ENCODE results near the gene HDHD3.
"Not testable (repeated sequence)": the region's sequence is repeated elsewhere in the genome, so short reads cannot be mapped to it uniquely, and the experiment has no call there.

Gene HDHD3

DNA sequence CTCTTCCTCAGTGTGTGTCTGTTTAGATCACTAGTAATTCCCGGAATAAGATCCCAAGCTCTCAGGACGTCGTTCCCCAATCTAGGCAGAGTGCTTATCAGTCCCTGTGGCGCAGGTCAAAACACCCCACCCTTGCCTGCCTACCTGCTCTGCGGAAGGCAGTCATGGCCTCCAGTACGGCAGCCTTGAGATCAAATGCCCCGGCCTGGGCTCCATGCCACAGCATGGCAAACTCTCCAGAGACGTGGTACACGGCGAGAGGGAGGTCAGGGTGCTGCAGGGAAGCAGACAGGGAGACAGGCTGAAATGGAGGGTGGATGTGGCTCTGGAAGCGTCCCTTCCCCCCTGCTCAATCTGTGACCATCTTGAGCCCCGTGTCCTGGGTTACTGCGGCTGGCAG lies 12.0 kb upstream of the HDHD3 start:
- DNase-seq = no peak

DNA sequence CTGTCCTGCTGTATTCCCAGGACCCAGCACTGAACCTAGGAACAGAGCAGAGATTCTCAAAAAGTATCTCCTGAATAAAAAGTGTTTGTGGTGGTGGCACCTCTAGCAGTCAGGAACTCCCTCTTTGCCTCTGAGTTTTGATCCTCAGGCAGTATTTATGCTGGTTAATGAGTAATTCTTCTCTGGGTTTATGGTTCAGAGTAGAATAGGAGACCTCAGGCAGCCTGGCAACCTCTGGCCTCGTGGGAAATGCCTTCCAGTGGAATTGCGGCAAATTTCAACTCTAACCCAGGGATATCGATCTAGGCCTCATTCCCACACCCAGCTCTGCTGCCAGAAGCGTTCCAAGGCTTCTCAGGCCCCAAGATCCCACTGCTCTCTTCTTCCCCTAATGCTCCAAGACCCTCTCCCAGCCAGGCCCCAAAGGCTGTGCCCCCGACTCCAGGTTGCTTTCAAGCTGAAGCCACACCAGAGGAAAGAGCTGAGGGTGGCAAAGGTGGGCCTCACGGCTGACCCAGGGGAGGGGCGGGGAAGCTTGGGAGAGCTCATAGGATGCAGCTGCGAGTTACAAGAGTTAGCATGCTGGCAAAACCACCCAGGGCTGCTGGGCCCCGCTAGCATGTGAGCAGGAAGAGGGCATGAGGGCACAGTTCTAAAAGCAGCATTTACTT lies 10.9 kb upstream of the HDHD3 start:
- DNase-seq = no peak

- DNase-seq = no peak
Measured at GRCh38 chr9:113386571-113387393, 10.0 kb upstream of the HDHD3 start.

DNA sequence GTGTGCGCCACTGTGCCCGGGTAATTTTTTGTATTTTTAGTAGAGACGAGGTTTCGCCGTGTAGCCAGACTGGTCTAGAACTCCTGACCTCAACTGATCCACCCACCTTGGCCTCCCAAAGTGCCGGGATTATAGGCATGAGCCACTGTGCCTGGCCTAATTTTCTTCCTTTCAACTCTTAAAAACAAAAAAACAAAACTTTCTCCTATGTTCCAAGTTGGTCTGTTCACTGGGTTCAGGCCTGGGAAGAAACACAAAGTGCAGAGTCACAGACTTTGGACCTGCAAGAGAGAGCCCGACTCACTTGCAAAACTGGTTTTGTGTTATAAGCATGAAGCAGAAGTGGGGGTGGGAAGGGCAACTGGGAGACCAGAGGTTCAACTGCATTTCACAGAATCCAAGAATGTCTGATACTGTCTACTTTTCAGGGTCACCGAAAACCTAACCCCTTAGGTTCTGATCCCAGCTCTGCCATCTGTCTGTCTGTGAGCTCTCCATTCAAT lies 5.2 kb upstream of the HDHD3 start:
- DNase-seq = no peak

GRCh38 chr9:113381441-113381840 lies 4.7 kb upstream of the HDHD3 start:
- not testable (repeated sequence) for DNase-seq

DNA sequence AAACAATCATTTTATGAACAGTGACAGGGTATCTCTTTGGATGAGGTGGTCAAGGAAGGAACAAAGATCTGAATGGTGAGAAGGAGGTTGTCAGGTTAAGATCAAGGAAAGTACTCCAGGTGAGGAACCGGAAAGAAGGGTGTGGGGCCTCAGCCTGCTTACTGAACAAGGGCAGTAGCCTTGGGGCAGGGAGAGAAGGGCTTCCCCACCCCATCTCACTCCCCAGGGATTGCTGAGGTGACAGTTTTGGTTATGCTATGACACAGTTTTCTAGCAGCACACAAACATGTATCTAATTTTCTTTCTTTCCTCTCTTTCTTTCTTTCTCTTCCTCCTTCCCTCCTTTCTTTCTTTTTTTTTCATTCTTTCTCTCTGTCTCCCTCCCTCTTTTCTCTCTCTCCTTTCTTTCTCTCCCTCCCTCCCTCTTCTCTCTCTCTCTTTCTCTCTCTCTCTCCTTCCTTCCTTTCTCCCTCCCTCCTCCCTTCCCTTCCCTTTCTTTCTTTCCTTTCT lies 4.1 kb upstream of the HDHD3 start:
- no peak for DNase-seq

- DNase-seq = not testable (repeated sequence)
Measured at GRCh38 chr9:113379829-113380210, 3.0 kb upstream of the HDHD3 start.

DNA sequence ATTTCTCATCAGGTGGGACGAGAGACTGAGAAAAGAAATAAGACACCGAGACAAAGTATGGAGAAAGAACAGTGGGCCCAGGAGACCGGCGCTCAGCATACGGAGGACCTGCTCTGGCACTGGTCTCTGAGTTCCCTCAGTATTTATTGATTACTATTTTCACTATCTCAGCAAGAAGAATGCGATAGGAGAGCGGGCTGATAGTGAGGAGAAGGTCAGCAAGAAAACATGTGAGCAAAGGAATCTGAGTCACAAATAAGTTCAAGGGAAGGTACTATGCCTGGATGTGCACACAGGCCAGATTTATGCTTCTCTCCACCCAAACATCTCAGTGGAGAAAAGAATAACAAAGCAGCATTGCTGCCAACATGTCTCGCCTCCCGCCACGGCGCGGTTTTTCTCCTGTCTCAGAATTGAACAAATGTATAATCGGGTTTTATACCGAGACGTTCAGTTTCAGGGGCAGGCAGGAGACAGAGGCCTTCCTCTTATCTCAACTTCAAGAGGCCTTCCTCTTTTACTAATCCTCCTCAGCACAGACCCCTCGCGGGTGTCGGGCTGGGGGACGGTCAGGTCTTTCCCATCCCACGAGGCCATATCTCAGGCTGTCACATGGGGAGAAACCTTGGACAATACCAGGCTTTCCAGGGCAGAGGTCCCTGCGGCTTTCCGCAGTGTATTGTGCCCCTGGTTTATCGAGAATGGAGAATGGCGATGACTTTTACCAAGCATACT lies 2.5 kb upstream of the HDHD3 start:
- not testable (repeated sequence) for DNase-seq

GRCh38 chr9:113375057-113376023 lies 1.4 kb downstream of the HDHD3 start:
- DNase-seq = peak; percentile 21

GRCh38 chr9:113373676-113374392 lies 3.0 kb downstream of the HDHD3 start:
- no peak for DNase-seq

- DNase-seq = no peak
Measured at GRCh38 chr9:113373256-113373655, 3.5 kb downstream of the HDHD3 start.

DNA sequence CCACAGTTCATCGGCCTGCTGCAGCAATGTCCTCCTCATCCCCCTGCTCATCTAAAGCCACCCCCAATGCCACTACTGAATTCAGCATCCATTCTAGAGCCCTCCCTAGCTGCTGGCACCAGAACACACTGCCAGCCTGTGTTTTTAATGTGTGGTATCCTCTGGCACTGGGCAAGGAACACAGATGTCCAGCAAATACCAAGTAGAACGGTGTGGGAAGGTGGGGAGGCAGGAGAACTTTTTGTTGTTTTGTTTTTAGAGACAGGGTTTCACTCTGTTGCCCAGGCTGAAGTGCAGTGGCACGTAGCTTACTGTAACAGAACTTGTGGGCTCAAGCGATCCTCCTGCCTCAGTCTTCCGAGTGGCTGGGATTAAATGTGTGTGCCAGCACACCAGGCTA lies 4.7 kb downstream of the HDHD3 start:
- no peak for DNase-seq

DNA sequence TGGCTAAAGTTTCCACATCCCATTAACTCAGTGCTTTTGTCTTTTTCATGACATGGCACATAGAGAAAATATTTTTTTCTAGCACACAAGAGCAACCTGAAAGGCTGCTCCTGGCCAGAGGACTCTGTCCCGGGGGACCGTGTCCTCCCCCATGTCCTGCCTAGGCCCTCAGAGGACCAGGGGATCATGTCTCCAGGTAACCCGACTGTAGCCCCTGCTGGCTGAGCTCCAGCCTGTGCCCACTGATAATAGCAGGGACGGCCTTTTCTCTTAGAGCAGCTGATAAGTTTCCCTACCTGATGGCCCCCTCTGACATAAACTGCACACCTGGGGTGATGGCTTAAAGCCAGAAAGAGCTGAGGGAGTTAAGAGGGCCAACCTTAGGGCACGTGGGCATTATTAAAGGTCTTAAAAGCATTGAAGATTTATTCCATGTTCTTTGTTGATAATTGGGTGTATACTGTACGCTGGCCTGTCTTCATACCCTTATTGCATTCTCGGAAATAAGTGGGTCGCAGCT lies 5.9 kb downstream of the HDHD3 start:
- DNase-seq = no peak

- DNase-seq = no peak
Measured at GRCh38 chr9:113369855-113370140, 7.0 kb downstream of the HDHD3 start.

DNA sequence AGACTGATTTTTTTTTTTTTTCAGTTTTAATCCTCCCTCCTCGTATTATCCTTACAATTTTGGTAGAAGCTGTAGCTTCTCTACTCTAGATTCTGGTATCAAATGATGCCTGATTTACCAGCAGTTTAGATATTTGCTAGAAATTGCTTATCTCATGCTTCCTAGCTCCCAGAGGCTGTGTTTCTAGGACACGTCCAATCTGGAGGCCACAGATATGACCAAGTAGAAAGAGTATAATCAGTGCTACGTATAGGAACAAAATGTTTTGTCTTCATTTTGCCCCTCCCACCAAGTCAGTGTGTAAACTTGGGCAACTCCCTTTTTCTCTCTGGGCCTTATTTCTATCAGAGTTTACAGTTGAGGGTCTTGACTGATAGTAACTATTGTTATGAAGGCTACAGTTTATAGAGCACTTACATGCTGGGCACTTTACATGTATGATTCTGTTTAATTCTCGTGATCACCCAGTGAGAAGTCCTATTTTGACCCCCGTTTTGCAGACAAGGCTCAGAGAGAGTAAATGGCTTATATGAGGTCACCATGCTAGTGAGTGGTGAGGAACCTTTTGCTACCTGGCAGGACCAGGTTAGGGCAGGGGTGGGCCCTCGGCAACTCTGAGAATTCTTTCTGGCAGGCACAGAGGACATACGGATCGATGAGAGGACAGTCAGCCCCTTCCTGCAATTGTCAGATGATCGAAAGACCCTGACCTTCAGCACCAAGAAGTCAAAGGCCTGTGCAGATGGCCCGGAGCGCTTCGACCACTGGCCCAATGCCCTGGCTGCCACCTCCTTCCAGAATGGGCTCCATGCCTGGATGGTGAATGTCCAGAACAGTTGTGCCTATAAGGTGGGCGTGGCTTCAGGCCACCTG lies 7.6 kb downstream of the HDHD3 start:
- no peak for DNase-seq

DNA sequence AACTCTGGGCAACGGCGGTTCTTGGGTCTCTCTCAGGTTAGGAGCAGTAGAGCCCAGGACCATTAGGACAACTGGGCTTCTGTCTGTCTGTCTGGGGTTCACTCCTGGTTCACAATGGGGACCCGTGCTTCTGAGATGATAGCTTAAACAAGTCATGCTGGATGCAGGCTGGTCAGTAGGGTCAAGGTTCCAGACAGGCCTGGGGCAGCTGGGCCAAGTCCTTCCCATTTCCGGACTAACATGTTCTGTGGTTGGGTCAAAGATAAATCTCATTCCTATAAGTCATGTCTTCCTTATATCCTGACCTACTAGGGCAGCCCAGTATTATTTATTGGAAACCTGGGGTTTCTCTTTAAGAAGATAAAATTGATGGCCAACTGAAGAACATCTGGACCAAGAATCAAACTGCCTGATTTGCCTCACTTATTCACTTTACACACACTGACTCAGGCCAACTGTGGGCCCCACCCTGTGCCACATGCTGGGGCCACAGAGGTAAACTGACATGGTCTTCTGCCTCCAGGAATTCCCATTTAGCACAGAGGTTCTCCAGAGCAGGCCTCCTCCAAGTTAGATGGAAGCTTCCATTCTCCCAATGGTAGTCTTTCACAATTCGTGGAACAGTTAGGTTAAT lies 8.3 kb downstream of the HDHD3 start:
- DNase-seq = no peak

DNA sequence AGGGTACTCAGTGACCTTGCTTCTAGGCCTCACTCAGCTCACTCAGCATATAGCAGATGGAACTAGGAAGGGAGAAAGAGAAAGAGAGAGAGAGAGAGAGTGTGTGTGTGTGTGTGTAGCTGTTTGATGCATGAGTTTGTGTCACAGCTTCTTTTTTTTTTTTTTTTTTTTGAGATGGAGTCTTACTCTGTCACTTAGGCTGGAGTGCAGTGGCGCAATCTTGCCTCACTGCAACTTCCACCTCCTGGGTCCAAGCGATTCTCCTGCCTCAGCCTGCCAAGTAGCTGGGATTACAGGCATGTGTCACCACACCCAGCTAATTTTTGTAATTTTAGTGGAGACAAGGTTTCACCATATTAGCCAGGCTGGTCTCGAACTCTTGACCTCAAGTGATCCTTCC lies 11.1 kb downstream of the HDHD3 start:
- not testable (repeated sequence) for DNase-seq

DNA sequence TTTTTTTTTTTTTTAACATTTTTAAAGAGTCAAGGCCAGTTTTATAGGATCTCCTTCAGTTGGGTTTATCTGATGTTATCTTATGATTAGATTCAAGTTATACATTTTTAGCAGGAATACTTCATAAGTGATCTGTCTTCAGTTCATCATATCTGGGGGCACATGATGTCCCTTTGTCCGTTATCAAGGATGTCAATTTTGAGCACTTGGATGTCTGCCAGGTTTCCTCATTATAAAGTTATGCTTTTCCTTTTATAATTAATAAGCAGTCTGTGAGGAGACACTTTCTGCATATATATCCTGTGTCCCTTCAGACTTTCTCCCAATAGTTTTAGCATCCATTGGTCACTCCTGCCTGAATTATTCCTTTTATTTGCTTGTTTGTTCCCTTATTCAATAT lies 11.8 kb downstream of the HDHD3 start:
- no peak for DNase-seq

DNA sequence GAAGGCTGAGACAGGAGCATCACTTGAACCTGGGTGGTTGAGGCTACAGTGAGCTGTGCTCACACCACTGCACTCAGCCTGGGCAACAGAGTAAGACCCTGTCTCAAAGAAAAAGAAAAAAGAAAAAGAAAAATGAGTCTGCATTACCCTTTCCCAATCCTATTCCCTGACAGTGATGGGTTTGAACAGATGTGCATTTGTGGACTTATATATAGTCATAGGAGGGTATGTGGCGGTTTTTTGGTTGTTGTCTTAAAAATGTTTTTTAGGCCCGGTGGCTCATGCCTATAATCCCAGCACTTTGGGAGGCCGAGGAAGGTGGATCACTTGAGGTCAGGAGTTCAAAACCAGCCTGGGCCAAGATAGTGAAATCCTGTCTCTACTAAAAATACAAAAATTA lies 13.4 kb downstream of the HDHD3 start:
- no peak for DNase-seq

Measured in EL (cell line).